ELF-1 (cell line): ENCODE results near the gene SLC17A3.

Source experiments
- DNase-seq: peaks from one replicate; pipeline ENCODE4 v3.0.0-alpha.2; 2016; ENCODE audit warnings: low read depth, low spot score

Gene SLC17A3

DNA sequence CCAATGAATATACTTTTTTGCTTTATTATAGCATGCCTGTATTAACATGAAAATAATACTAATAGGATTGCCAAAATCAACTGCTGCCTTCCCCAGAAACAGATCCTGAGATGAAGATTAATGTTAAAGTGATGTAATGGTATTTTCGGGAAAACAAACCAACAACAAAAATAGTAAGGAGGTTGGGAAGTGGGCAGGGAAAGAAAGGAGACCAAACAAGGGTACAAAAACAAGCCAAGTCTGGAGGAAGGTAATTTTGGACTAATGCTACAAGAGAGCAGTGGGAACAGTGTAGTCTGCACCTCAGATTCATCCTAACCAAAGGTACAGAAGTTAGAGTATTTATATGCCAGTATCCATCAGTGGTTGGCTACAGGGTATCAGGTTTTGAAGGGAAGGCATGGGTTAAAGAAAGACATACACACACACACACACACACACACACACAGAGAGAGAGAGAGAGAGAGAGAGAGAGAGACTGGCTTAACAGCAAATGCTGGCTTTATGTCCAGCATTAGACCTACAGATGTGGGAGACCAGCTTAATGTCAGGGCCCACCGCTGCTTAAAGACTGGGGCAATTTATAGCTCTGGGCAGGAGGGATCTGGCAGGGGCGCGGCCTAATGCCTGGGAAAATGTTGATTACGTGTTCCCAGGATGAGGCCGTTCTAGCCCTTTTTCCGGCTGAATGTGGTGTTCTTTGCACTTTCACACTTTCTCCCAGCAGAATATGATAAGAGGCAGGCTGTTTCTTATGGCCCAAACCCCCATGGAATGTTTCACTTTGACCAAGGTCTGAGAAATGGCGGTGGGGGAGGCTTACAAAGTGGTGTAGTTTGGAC lies 38.4 kb downstream of the SLC17A3 start:
- DNase-seq = peak; percentile 54

GRCh38 chr6:25834950-25835349 lies 39.1 kb downstream of the SLC17A3 start:
- no peak for DNase-seq

- no peak for DNase-seq
These were observed 40.9 kb downstream of the SLC17A3 start for GRCh38 chr6:25833136-25833535.

GRCh38 chr6:25832670-25833069 lies 41.4 kb downstream of the SLC17A3 start:
- DNase-seq = no peak

DNA sequence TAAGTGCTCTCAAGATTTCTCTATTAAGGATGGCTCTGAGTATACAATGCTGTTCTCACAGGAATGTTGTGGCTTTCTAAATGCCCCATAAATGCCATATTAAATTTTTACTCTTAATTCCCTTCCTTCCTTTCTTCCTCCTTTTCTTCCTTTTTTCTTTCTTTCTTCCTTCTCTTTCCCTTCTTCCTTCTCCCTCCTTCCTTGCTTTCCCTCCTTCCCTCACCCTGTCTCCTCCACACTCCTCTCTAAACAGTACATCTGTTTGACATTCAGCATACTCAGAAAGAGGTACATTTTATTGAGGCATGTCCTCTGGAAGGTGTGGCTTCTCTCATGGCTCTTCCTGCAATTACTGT lies 41.8 kb downstream of the SLC17A3 start:
- DNase-seq = no peak

DNA sequence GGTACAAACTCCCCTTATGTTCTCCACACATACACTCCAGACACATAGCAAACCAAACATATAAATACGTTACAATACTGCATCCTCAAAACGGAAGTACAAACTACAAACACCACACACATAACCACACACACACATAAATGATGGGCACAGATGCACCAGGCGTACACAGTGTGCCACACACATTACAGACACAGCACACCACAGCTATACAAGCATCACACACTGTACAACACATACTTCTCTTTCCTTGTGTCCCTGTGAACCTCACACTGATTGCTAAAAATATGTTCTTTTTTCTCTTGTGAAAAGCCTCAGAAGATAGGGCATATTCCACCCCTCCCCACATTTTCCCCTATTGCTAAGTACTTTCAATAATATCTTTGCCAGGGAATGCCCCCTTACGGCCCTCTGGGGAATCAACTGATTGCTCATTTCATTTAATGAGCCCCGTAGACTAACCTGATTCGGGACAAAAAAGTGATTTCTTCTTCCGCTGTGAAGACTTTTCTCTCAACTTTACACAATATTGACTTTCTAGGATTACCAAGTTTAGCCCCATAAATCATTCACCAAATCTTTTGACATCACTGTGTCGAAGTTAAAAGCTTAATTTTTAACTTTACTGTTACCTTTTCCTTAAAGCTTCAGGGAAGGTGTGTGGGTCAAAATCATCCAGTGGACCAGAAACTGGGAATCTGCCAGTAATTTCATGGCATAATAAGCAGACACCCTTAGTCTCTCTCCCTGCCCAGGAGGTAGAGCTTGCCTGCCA lies 42.3 kb downstream of the SLC17A3 start, which contains the start of gene SLC17A1:
TSS of gene SLC17A1 (minus strand) at position 521 of the 775 bp plus-strand sequence. CDS start 1,495 bp downstream, outside the sequence.
- no peak for DNase-seq

GRCh38 chr6:25830458-25830857 lies 43.6 kb downstream of the SLC17A3 start:
- DNase-seq = no peak

DNA sequence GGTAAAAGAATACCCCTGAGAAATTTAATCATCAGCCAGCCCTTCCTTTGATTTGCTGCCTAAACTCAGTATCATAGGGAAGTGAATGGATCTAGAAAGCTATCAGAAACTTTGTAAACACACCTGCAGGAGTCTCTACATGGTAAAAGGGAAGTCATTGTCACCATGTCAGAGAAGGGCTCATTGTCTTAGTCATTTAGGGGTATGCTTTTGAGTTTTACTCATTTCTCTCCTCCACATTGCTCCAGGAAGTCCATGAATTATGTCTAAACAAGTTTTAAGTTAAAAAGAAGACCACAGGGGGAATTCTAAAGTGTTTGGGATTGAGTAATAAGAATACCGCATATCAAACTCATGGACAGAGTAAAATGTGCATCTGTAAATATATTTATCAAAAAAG lies 44.7 kb downstream of the SLC17A3 start:
- DNase-seq = no peak

GRCh38 chr6:25821341-25821740 lies 52.7 kb downstream of the SLC17A3 start:
- DNase-seq = no peak

GRCh38 chr6:25816252-25816651 lies 57.8 kb downstream of the SLC17A3 start:
- no peak for DNase-seq

DNA sequence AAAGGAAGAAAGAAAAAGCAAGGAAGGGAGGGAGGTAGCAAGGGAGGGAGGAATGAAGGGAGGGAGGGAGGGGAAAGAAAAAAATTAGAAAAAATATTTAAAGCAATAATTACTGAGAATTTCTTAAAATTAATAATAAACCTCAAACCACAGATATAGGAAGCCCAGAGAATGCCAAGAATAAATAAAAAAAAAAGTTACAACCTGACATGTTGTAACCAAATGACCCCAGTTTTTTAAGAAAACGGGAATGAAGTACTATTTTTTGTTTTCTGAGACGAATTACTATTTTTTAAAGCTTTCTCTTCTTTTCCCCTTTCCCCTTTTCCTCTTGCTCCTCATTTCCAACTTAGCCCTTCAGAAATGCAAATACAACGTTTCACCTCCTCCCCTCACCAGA lies 58.8 kb downstream of the SLC17A3 start:
- no peak for DNase-seq

DNA sequence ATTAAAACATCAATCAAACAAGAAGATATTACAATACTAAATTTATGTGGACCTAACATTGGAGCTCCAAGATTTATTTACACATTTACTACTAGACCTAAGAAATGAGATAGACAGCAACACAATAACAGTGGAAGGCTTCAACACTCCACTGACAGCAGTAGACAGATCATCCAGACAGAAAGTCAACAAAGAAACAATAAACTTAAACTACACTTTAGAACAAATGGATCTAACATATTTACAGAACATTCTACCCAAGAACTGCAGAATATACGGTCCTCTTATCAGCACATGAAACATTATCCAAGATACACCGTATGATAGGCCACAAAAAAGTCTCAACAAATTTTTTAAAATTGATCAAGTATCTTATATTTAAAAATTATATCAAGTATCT lies 69.2 kb downstream of the SLC17A3 start:
- DNase-seq = no peak

GRCh38 chr6:25801436-25801835 lies 72.6 kb downstream of the SLC17A3 start:
- no peak for DNase-seq
